OCI-LY7 (cell line): ENCODE results near the gene C2CD4D.

Experiments
- CTCF ChIP-seq: fragments of 200-600 bp; sonication (generic); conservative IDR thresholded peaks from 2 replicates; pipeline ENCODE4 v1.5.1; 2014; ENCODE audit warnings: mild to moderate bottlenecking, antibody characterized with exemption, low read length, moderate library complexity, mixed read lengths
- EZH2phosphoT487 ChIP-seq: fragments of 200-600 bp; sonication (generic); IDR thresholded peaks from 2 replicates; pipeline ENCODE4 v1.6.1; 2018; ENCODE audit warnings: low read depth, borderline replicate concordance, mild to moderate bottlenecking, mixed run types, antibody characterized with exemption, low read length, moderate library complexity, mixed read lengths

DNA sequence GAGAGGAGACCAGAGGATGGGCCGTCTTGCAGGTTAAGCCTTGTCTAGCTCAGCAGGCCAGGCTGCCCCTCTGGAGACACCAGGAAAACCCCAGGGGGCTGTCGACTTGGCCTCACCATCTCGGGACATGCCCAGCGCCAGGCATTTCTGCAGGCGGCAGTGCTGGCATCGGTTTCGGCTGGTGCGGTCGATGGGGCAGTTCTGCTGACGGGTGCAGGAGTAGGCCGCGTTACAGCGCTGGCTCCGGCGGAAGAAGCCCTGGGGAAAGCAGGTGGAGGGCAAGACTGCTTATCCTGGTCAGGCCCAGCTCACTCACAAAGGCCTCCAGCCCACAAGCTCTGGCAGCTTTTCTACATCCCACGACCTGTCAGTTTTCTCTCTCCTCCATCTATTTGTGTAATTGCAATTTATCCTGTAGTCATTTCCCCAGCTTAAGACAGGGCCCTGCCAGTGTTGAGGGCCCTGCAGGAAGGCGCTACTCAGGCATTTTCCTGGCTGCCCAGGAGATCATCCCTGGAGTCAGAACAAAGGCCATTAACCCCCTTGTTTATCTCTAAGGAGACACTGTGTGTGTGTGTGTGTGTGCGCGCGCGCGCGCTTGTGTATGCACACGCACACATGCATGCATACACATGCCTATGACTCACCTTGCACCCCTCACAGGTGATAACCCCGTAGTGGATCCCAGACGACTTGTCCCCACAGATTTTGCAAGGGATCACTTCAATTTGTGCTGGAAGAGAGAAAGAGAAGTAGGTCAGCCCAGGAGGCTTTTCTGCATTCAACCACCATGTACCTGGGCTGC lies 22.9 kb downstream of the C2CD4D start:
- TF ChIP-seq CTCF (no peak), EZH2phosphoT487 (no peak)
